ENCODE measurements around the gene GPR78. TPM values are rescaled to one million over a fixed set of nuclear protein-coding genes. Genes with fewer than 3 reads are reported as not detected.

Gene GPR78
- total and polyA plus RNA-seq, 4 donors: 0.05 to 0.28 TPM; not detected in 2

DNA sequence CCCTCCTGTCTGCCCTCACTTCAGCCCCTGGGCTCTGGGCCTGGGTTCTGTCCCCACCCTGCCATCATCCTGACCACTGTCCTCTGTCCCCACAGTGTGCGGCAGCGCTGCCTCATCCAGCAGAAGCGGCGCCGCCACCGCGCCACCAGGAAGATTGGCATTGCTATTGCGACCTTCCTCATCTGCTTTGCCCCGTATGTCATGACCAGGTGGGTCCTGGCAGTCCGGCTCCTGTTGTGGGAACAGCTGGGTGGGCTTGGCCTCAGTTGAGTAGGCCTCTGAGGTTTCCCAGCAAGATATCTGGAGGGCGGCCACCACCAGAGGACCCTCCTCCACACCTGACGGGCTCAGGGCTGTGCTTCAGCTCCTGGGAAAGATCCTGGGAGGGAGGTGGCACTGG is 2.2 kb downstream of the GPR78 start:
- no peak overlapping the region for H3K9ac ChIP-seq (ENCODE audit: insufficient read depth in 1 of 2, low read length in 2 of 2)
- DNase-seq: peak in 1 of 3 donors; percentile 3
- WGBS, 2 donors: 92 to 94% methylated on average over 12 of the region's 12 CpGs
- ATAC-seq (ENCODE audit: insufficient read depth, low FRiP score): no peak
- no peak overlapping the region for H3K4me3 ChIP-seq
- TF ChIP-seq, protein P1, sequence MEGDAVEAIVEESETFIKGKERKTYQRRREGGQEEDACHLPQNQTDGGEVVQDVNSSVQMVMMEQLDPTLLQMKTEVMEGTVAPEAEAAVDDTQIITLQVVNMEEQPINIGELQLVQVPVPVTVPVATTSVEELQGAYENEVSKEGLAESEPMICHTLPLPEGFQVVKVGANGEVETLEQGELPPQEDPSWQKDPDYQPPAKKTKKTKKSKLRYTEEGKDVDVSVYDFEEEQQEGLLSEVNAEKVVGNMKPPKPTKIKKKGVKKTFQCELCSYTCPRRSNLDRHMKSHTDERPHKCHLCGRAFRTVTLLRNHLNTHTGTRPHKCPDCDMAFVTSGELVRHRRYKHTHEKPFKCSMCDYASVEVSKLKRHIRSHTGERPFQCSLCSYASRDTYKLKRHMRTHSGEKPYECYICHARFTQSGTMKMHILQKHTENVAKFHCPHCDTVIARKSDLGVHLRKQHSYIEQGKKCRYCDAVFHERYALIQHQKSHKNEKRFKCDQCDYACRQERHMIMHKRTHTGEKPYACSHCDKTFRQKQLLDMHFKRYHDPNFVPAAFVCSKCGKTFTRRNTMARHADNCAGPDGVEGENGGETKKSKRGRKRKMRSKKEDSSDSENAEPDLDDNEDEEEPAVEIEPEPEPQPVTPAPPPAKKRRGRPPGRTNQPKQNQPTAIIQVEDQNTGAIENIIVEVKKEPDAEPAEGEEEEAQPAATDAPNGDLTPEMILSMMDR (IDR thresholded peaks at IDR 0.05; ENCODE audit: control extremely low read depth, extremely low read depth): no peak
- no peaks in the 10 kb centered on the region for H3K36me3 ChIP-seq (ENCODE audit: control insufficient read depth in 4 of 4, insufficient read depth in 4 of 4, low read length in 4 of 4)
- peaks cover 15 to 42% (median 21%) of the 10 kb centered on the region in 3 donors for H3K27me3 ChIP-seq (ENCODE audit: control insufficient read depth in 3 of 3, insufficient read depth in 3 of 3, low read length in 2 of 3)
- no peak overlapping the region for H3K27ac ChIP-seq (ENCODE audit: low read depth in 1 of 2, low read length in 1 of 2)
- peaks cover 0 to 9% (median 0%) of the 10 kb centered on the region in 4 donors for H3K9me3 ChIP-seq (ENCODE audit: control insufficient read depth in 4 of 4, insufficient read depth in 3 of 4, low read length in 3 of 4)
- H3K4me1 ChIP-seq (ENCODE audit: control insufficient read depth in 5 of 5, insufficient read depth in 5 of 5, low read length in 5 of 5): peaks cover 0 to 8% (median 0%) of the 10 kb centered on the region in 5 donors

DNA sequence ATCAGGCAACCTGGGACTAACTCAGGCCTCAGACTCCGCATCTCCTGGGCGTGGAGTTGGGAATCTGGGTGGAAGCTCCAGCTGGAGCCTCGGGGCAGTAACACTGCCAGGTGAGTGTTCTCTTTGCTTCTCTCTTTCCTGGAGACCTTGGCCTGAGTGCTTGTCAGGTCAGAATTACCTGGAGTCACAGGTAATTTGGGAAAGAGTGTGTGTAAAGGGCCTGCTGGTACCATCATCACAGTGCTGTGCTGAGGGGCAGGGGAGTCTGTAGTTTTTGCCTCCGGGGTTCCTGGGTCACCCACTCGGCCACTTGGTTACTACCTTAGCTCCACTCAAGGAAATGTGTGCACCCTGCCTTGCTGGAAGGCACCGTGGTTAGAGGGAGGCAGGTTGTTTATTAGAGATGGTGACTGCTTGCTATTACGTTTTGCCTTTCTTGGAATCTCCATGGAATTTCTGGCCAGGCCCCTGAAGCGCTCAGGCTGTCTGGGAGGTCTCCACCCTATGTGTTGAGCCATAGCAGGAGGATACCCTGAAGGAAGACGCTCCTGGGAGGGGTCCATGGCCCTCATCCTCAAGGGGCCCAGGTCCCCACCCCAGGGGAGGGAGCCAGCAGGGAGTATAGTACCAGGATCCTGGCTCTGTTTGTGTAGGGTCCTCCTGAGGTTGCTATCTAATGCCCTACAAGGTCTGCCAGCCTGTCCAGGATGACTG is 2.9 kb downstream of the GPR78 start:
- H3K9ac ChIP-seq (ENCODE audit: insufficient read depth in 1 of 2, low read length in 2 of 2): no peak overlapping the region
- TF ChIP-seq, protein P1 (IDR thresholded peaks at IDR 0.05; ENCODE audit: control extremely low read depth, extremely low read depth): no peak
- peaks cover 11 to 37% (median 21%) of the 10 kb centered on the region in 3 donors for H3K27me3 ChIP-seq (ENCODE audit: control insufficient read depth in 3 of 3, insufficient read depth in 3 of 3, low read length in 2 of 3)
- H3K4me1 ChIP-seq (ENCODE audit: control insufficient read depth in 5 of 5, insufficient read depth in 5 of 5, low read length in 5 of 5): peaks cover 0 to 8% (median 0%) of the 10 kb centered on the region in 5 donors
- H3K4me3 ChIP-seq: no peak overlapping the region
- peaks cover 0 to 9% (median 0%) of the 10 kb centered on the region in 4 donors for H3K9me3 ChIP-seq (ENCODE audit: control insufficient read depth in 4 of 4, insufficient read depth in 3 of 4, low read length in 3 of 4)
- no peak for ATAC-seq (ENCODE audit: insufficient read depth, low FRiP score)
- DNase-seq: peak in 1 of 3 donors; percentile 10
- WGBS, 2 donors: 73 to 77% methylated on average over 9 of the region's 9 CpGs
- H3K27ac ChIP-seq (ENCODE audit: low read depth in 1 of 2, low read length in 1 of 2): no peak overlapping the region
- H3K36me3 ChIP-seq (ENCODE audit: control insufficient read depth in 4 of 4, insufficient read depth in 4 of 4, low read length in 4 of 4): no peaks in the 10 kb centered on the region

DNA sequence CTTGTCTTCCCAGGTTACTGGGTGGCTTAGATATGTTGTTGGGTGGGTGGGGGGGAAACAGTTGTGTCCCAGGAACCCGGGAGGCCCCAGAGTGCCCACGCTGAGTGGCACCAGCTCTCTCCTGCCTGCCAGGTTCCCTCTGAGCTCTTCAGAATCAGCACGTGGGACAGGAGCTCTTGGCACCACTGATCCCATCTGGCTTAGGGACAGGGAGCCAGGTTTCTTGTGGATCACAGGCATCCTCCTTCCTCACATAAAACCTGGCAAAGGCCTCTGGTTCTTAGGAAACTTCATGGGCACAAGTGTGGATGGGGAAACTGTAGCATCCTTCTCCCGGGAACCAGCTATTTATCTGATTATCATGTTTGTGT is 3.4 kb downstream of the GPR78 start:
- Histone ChIP-seq H3K9ac (ENCODE audit: insufficient read depth in 1 of 2, low read length in 2 of 2) (no peak overlapping the region), H3K4me1 (ENCODE audit: control insufficient read depth in 5 of 5, insufficient read depth in 5 of 5, low read length in 5 of 5) (peaks cover 0 to 8% (median 0%) of the 10 kb centered on the region in 5 donors), H3K4me3 (no peak overlapping the region), H3K36me3 (ENCODE audit: control insufficient read depth in 4 of 4, insufficient read depth in 4 of 4, low read length in 4 of 4) (no peaks in the 10 kb centered on the region), H3K9me3 (ENCODE audit: control insufficient read depth in 4 of 4, insufficient read depth in 3 of 4, low read length in 3 of 4) (peaks cover 0 to 9% (median 0%) of the 10 kb centered on the region in 4 donors), H3K27ac (ENCODE audit: low read depth in 1 of 2, low read length in 1 of 2) (no peak overlapping the region), H3K27me3 (ENCODE audit: control insufficient read depth in 3 of 3, insufficient read depth in 3 of 3, low read length in 2 of 3) (peaks cover 9 to 31% (median 21%) of the 10 kb centered on the region in 3 donors)
- WGBS, 2 donors: 66 to 87% methylated on average over 4 of the region's 4 CpGs
- no peak for DNase-seq
- TF ChIP-seq, protein P1 (IDR thresholded peaks at IDR 0.05; ENCODE audit: control extremely low read depth, extremely low read depth): no peak
- ATAC-seq (ENCODE audit: insufficient read depth, low FRiP score): no peak
